LNCAP (cell line): ENCODE data around the gene GPR15LG.

ENCODE experiments used
- TF ChIP-seq, protein P1 (sequence below): fragments of 450-650 bp; IDR thresholded peaks from 2 replicates; pipeline ENCODE4 v1.5.1; 2017; ENCODE audit warnings: mild to moderate bottlenecking

The GPR15LG gene

DNA sequence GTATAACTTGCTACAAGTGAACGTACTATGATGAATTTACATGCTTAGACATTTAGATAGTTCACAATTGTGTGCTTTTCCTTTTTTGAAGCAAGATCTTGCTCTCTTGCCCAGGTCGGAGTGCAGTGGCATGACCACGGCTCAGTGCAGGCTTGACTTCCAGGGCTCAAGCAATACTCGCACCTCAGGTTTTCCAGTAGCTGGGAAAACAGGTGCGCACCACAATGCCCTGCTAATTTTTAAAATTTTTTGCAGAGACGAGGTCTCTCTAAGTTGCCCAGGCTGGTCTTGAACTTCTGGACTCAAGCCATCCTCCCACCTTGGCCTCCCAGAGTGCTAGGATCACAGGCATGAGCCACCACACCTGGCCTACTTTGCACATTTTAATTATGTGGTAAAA is 1.8 kb downstream of the GPR15LG start:
- TF ChIP-seq, protein P1, sequence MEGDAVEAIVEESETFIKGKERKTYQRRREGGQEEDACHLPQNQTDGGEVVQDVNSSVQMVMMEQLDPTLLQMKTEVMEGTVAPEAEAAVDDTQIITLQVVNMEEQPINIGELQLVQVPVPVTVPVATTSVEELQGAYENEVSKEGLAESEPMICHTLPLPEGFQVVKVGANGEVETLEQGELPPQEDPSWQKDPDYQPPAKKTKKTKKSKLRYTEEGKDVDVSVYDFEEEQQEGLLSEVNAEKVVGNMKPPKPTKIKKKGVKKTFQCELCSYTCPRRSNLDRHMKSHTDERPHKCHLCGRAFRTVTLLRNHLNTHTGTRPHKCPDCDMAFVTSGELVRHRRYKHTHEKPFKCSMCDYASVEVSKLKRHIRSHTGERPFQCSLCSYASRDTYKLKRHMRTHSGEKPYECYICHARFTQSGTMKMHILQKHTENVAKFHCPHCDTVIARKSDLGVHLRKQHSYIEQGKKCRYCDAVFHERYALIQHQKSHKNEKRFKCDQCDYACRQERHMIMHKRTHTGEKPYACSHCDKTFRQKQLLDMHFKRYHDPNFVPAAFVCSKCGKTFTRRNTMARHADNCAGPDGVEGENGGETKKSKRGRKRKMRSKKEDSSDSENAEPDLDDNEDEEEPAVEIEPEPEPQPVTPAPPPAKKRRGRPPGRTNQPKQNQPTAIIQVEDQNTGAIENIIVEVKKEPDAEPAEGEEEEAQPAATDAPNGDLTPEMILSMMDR: no peak

DNA sequence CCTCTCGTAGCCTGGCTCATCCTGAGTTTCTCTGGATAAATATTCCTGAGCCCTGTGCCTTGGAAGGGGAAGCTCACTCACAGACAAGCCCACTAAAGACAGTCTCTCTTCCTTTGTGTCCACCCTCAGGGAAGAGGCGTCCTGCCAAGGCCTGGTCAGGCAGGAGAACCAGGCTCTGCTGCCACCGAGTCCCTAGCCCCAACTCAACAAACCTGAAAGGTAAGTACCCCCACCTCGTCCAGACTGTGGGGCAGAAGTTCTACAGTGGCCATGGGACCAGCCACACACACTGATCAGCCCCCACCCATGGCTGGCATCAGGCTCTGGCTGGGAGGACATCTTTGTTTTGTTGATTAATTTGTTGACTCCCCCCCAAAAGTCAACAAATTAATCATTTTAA is 2.8 kb downstream of the GPR15LG start:
- TF ChIP-seq, protein P1: no peak

DNA sequence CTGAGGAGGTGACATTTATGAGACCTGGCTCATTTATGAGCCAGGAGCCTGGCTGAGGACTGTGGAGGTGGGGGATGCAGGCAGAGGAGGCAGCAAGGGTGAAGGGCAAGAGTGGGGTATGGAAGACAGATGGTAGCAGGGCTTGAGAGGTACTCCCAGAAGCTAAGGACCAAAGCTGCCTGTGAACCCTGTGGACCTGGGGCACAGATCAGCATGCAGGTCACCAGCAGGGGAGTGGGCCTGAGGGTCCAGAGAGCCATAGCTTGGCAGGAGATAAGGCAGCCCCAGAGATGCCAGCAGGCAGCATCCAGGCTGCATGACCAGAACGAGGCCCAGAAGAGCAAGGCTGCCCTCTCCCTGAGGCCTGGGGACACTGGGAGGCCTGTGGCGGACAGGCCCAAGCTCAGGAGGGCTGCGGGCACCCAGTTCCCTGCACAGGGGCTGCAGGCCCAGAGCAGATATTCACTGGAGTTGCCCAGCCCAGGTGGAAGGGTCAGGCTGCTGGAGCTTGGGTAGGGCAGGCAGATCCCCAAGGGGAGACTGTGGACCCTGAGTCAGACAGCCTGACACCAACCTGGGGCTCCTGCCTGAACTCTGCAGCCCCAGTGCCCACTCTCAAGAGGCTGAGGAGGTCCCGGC is 3.4 kb downstream of the GPR15LG start:
- TF ChIP-seq, protein P1: no peak

DNA sequence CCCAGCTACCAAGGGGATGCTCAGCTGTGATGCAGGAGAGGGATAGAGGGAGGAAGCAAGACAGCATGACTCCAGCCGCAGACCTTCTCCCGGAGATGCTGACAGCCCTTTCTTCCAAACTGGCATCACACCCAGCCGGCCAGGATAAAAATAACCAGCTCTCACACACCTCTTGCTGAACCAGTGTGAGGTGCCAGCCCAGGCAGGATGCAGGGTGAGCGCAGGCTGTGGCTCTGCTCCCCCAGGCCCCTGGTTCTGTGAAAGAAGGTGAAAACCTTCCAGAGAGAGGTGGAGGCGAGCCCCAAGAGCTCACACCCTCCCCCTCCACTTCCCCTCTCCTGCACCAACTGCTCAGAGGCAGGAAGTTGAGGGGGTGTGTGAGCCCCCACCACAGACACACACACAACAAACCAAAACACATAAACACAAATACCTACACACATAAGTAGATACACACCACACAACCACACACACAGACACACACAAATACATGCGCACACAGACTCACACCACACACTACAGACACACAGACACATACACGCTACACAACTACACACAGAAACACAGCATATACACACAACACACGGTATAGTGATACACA is 4.0 kb downstream of the GPR15LG start:
- TF ChIP-seq, protein P1: no peak

DNA sequence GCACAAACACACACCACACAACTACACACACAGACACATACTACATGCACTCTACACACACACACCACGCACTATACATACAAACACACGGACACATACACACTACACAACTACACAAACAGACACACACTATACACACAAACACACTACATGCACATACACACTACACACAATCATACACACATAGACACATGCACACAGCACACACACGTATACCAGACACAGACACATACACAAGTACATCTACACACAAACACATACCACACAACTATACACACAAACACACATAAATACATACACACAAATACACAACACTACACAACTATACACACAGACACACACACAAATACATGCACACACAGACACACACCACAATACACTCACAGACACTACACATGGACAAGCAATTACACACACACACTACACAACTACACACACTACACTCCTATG is 4.6 kb downstream of the GPR15LG start:
- TF ChIP-seq, protein P1: no peak

DNA sequence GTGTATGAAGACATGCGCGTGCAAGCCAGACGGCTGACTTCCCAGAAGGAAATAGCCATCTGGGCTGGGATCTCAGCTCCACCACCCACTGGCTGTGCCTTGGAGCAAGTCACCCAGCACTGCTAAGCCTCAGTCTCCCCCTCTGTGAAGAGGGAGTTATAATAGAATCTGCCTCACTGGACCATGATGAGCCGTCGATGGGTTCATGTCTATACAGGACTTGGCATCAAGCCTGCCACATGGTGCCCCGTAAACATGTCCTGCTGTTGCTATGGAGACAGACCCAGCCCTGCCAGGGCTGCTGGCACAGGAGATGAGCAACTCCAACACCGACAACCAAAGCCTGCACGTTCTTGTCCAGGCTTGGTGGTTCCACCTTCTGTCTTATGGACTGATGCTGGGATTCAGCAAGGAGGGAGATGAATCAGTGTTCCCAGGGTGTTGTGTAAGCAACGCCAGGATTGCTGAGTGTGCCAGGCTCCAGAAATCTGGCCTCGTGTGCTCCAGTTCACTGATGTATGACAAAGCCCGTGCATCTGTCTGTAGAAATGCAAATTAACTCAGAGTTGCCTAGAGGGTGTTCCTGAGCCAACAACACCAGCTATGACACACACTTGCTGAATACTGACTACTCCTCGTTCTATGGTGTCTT is 5.6 kb downstream of the GPR15LG start:
- TF ChIP-seq, protein P1: no peak

DNA sequence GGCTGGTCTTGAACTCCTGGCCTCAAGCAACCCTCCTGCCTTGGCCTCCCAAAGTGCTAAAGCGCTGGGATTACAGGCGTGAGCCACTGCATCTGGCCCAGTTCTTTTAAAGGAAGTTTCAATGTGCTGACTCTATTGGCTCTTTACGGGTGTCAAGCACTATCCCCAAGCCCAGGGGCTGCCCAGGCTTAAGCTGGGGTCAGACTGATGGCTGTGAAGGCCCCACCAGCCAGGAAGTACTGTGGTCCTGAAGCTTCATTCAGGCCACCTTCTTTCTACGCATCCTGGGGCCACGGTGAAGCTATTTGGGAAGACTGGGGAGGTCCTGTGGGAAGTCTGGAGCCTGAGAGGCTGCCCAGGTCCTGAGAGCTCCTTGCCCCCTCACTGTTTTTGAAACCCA is 8.0 kb downstream of the GPR15LG start:
- TF ChIP-seq, protein P1: no peak
